SU-DHL-6 (cell line): ENCODE data around the gene GSS.

Source experiments
- H2AFZ ChIP-seq: fragments of 200-600 bp; sonication (generic); 2 replicates; pipeline ENCODE4 v1.6.1; 2014; ENCODE audit warnings: low read depth, mild to moderate bottlenecking, moderate library complexity, mixed read lengths, antibody characterized with exemption, low read length; ENCODE audit not compliant: severe bottlenecking
- H3F3A ChIP-seq: fragments of 200-600 bp; shearing (Covaris generic); 2 replicates; pipeline ENCODE4 v1.6.0; 2016; ENCODE audit warnings: antibody characterized with exemption, mild to moderate bottlenecking; ENCODE audit not compliant: insufficient read depth
- H3K27ac ChIP-seq: fragments of 200-600 bp; sonication (generic); 2 replicates; pipeline ENCODE4 v1.5.1; 2016; ENCODE audit warnings: low read depth, mild to moderate bottlenecking, low read length, moderate library complexity, mixed read lengths
- H3K27me3 ChIP-seq: fragments of 200-600 bp; sonication (generic), shearing (Covaris generic); 2 replicates; pipeline ENCODE4 v1.6.0; 2014; ENCODE audit warnings: mild to moderate bottlenecking, low read length
- H3K36me3 ChIP-seq: fragments of 200-600 bp; sonication (generic); 2 replicates; pipeline ENCODE4 v1.6.1; 2014; ENCODE audit warnings: mild to moderate bottlenecking, low read length, mixed read lengths
- H3K4me2 ChIP-seq: fragments of 300-600, 200-600 bp; shearing (Covaris generic), sonication (generic); 2 replicates; pipeline ENCODE4 v1.6.0; 2014; ENCODE audit warnings: low read length, low read depth, mild to moderate bottlenecking; ENCODE audit not compliant: poor library complexity, severe bottlenecking
- H3K4me3 ChIP-seq: fragments of 200-600 bp; sonication (generic); 2 replicates; pipeline ENCODE4 v1.5.1; 2014; ENCODE audit warnings: antibody characterized with exemption, low read length, mild to moderate bottlenecking, mixed read lengths; ENCODE audit not compliant: insufficient read depth, poor library complexity, severe bottlenecking
- H3K79me2 ChIP-seq: fragments of 200-600 bp; sonication (generic); 2 replicates; pipeline ENCODE4 v1.6.1; 2014; ENCODE audit warnings: mild to moderate bottlenecking, low read length, moderate library complexity; ENCODE audit not compliant: insufficient read depth
- H3K9ac ChIP-seq: fragments of 200-600 bp; sonication (generic); 2 replicates; pipeline ENCODE4 v1.7.0; 2014; ENCODE audit warnings: mild to moderate bottlenecking, low read length
- H3K9me2 ChIP-seq: fragments of 200-600 bp; sonication (generic); replicated peaks from 2 replicates; pipeline ENCODE4 v1.6.1; 2014; ENCODE audit warnings: low read length; ENCODE audit not compliant: insufficient read depth
- H3K9me3 ChIP-seq: fragments of 200-600 bp; sonication (generic); 2 replicates; pipeline ENCODE4 v1.6.1; 2014; ENCODE audit warnings: low read length, mixed read lengths; ENCODE audit not compliant: insufficient read depth
- H4K20me1 ChIP-seq: fragments of 200-600 bp; sonication (generic); 2 replicates; pipeline ENCODE4 v1.6.1; 2014; ENCODE audit warnings: low read depth, mild to moderate bottlenecking, antibody characterized with exemption, low read length, moderate library complexity, mixed read lengths
- CTCF ChIP-seq: fragments of 200-600 bp; sonication (generic); IDR thresholded peaks from one replicate; pipeline ENCODE4 v1.5.1; 2017; ENCODE audit warnings: antibody characterized with exemption, mild to moderate bottlenecking, low read length, moderate library complexity; ENCODE audit not compliant: insufficient read depth, poor library complexity, severe bottlenecking
- EZH2phosphoT487 ChIP-seq: fragments of 200-600 bp; sonication (generic), shearing (Covaris generic); conservative IDR thresholded peaks from 2 replicates; pipeline ENCODE4 v1.6.1; 2018; ENCODE audit warnings: mild to moderate bottlenecking, antibody characterized with exemption, low read length, moderate library complexity, mixed read lengths

Gene GSS

DNA sequence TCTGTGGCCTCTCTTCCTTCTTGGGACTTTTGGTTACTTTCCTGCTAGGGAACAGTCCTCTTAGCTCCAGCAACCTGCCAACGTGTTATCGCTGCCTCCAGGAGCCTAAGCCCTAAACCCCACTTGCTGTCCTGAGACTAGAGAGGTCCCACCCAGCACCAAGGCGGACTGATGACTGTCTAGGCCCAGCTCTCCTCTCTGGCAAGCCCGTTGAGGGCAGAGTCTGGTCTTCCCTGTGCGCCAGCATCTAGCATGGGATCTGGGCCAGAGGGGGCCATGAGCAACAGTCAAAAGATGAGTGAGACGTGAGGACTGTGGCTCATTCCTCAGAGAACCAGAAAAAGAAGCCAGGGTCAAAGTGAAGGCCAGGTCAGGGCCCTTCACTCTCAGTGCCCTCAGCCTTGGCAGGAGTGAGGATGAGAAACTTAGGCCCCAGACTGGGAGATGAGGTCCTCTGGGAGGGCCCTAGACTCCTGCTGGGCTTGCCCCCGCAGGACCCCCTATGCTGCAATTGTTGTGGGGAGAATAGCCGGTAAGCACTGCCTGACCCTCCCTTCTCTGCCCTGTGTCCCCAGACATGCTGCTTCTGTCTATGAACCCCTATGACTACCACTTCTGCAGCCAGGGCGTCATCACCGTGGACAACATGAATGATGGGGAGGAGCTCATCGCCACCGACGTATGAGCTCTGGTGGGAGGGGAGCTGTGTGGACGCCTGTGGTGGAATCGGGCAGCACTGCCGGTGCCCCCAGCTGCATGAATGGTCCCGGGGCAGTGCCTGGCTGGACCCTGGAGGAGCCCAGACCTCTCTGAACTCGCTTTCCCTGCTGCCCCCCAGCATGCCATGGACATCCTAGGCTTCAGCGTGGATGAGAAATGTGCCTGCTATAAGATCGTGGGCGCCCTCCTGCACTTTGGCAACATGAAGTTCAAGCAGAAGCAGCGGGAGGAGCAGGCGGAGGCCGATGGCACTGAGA, 31.0 kb upstream of the GSS start:
- Histone ChIP-seq H2AFZ (no peak overlapping the region), H3K27ac (no peak overlapping the region), H3K36me3 (no peaks in the 10 kb centered on the region)

GRCh38 chr20:34985461-34986310, 30.1 kb upstream of the GSS start:
- no peaks in the 10 kb centered on the region for H4K20me1 ChIP-seq
- H3K27ac ChIP-seq = no peak overlapping the region
- H3K9ac ChIP-seq = no peak overlapping the region
- H3K9me3 ChIP-seq = no peaks in the 10 kb centered on the region
- H3K4me3 ChIP-seq = no peak overlapping the region
- H3K36me3 ChIP-seq = no peaks in the 10 kb centered on the region
- H3F3A ChIP-seq = no peaks in the 10 kb centered on the region
- no peaks in the 10 kb centered on the region for H3K9me2 ChIP-seq
- H3K4me2 ChIP-seq = no peak overlapping the region
- H2AFZ ChIP-seq = no peak overlapping the region
- no peak for TF ChIP-seq CTCF
- no peak for TF ChIP-seq EZH2phosphoT487
- no peaks in the 10 kb centered on the region for H3K27me3 ChIP-seq
- no peaks in the 10 kb centered on the region for H3K79me2 ChIP-seq

More for the DNA sequence above, 31.0 kb upstream of the GSS start:
- H3K9me2 ChIP-seq = no peaks in the 10 kb centered on the region
- H3K9ac ChIP-seq = no peak overlapping the region
- no peaks in the 10 kb centered on the region for H3K27me3 ChIP-seq
- H3K79me2 ChIP-seq = no peaks in the 10 kb centered on the region
- H3K4me2 ChIP-seq = no peak overlapping the region
- H3F3A ChIP-seq = no peaks in the 10 kb centered on the region
- no peak overlapping the region for H3K4me3 ChIP-seq
- H3K9me3 ChIP-seq = no peaks in the 10 kb centered on the region
- TF ChIP-seq EZH2phosphoT487 (no peak), CTCF (no peak)
- H4K20me1 ChIP-seq = no peaks in the 10 kb centered on the region

DNA sequence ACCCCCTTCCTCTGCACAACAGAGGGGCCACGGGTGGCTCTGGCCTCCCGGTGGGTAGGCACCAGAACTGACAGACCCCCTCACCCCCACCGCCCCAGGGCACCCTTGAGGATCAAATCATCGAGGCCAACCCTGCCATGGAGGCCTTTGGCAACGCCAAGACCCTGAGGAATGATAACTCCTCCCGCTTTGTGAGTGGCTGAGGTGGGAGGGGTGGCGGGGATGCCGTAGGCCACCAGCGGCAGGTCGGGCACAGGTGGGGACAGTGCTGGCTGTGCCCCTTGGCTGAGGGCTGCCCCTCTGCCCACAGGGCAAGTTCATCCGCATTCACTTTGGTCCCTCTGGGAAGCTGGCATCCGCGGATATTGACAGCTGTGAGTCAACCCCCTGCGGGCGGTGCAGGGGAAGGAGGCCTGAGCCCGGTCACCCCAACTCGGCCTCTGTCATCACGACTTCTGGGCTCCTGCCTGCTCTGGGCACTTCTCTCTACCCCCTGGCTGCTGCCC, 29.2 kb upstream of the GSS start:
- Histone ChIP-seq H3K4me3 (no peak overlapping the region), H3K9me2 (no peaks in the 10 kb centered on the region), H2AFZ (no peak overlapping the region), H3K4me2 (no peak overlapping the region), H3K79me2 (no peaks in the 10 kb centered on the region), H3F3A (no peaks in the 10 kb centered on the region), H3K27me3 (no peaks in the 10 kb centered on the region), H3K27ac (no peak overlapping the region), H3K9me3 (no peaks in the 10 kb centered on the region), H3K36me3 (no peaks in the 10 kb centered on the region), H4K20me1 (no peaks in the 10 kb centered on the region), H3K9ac (no peak overlapping the region)
- TF ChIP-seq CTCF = no peak
- TF ChIP-seq EZH2phosphoT487 = no peak
